SW480 (cell line): ENCODE results near the gene SNED1.

Experiments used
- DNase-seq: peaks from one replicate; pipeline ENCODE4 v3.0.0-alpha.2; 2016; ENCODE audit warnings: low spot score

Gene SNED1

DNA sequence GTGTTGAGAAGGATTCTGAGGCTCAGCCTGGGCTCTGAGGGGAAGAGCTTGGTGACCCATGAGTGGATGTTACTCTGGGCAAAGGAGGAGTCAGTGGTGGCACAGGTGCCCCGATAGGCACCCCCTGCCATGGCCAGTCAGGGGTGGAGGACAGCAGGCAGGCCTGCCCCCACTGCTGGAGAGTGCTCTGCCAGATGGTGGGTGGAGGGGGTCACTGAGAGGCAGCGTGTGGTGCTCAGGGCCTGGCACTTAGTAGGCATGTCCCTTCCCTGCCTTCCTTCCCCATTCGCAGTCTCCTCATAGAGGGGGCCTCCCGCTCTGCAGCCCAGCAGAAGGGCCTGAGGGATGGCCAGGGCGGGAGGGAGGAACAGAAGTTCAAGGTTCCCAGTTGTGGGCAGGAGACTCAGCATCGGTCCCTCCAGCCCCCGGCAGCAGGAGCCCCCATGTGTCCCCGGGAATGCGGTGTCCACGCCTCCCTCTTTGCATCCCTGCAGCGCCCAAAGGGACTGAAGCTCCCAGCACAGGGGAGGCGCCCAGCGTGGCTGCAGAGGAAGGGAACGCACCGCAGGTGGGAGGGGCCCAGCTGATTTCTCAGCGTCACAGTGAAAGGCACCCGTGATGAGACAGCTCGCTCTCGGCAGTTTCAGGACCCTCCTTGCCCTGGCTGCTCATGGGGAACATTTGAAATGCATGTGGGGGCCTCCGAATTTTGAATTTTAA is 5.7 kb upstream of the SNED1 start:
- DNase-seq, result no peak

DNA sequence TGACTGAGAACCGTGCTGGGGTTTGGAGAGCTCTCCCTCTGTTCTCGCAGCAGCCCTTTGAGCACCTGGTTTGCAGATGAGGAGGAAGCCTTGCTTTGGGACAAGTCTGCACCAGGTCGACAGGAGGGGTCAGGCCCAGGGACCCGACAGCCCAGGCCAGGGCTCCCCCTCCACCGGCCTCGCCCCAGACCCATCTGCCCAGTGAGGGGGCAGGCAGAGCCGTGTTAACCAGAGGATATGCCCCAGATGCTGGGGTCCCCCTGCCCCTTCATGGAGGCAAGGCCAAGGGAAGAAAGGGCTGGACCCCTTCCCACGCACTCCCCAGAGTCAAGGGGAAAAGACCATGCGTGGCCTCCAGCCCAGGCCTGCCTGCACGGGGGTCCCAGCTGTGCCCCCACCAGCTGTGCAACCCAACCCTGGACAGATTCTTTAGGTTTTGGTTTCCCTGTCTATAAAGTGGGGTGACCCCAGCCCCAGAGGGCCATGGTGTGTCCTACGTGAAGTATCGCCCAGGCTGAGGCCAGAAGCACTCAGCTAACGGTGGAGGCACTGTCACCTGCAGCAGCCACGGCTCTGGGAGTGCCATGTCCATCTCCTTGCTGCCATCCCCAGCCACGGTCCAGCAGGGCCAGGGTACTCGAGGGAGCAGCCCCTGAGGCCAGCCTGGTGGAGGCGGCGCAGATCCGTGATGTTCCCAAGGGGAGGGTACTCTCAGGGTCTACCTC is 4.8 kb upstream of the SNED1 start:
- no peak for DNase-seq

DNA sequence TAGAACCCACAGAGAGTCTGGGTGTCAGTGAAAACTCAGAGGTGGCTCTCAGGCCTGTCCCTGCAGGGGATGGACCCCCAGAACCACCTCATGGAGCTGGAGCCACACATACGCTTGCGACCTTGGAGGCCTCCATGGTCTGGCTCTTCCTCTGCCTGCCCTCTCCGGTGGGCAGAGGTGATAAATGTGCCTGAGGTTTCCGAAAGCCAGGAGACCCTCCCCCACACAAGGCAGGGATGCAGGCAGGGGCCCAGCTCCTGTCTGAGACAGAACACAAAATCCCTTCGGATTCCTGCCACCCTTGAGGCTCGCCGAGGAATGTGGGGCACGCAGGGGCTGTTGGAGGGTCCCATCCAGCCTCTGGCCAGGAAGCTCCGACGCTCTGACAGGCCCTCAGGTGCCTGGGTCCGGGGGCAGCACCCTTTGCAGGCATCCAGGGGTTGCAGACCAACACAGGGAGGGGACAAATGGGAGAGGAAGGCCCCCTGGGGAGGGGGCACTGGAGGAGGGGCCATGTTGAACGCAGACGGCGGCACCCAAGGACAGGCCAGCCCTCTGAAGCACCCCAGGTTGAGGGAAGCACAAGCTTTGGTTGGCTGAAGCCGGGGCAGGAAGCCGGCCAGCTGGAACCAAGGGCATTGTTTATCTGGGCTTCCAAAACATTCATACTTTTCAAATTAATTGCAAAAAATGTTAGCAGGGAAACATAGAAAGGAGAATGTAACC is 4.1 kb upstream of the SNED1 start:
- DNase-seq, result no peak

DNA sequence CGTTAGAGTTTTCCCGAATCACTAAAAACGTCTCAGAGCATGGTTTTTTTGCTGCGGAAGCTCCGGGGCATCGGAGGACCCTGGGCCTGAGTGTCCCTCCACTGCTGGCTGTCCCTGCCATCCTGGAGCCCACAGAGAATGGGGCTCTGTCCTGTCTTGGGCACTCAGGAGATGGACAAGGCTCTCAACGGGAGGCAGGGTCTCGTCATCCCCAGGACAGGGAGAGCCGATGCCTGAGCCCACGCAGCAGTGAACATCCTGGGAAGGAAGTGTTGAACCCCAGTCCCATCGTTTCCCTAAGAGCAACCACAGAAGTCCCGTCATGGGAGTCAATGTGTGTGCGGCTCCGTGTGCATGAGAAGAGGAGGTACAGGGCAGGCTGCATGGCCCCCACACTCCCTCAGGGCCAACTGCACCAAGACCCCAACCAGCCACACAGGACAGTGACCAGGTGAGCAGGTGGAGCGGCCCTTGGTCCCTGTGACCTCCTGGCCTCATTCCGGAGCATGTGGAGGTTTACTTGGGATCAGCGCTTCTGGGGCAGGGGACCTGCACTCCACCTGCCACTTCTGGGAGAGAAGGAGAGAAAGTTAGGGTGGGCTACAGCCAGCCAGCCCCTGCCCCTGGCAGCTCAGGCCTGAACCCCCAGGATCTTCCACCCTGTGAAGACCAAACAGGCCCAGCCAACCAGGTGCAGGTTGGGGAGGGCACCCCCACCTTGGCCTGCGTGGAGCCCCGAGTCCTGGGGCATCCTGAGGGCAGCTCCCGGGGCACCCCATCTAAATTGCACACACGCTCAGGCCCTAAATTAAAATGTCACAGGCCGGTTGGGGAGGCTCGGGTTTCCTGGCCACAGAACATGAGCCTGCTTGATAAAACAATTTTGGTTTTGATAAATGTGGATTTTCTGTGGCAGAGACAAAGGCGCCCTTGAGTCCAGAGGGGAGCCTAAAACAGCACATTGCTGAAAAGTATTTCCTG is 3.1 kb upstream of the SNED1 start:
- no peak for DNase-seq

DNA sequence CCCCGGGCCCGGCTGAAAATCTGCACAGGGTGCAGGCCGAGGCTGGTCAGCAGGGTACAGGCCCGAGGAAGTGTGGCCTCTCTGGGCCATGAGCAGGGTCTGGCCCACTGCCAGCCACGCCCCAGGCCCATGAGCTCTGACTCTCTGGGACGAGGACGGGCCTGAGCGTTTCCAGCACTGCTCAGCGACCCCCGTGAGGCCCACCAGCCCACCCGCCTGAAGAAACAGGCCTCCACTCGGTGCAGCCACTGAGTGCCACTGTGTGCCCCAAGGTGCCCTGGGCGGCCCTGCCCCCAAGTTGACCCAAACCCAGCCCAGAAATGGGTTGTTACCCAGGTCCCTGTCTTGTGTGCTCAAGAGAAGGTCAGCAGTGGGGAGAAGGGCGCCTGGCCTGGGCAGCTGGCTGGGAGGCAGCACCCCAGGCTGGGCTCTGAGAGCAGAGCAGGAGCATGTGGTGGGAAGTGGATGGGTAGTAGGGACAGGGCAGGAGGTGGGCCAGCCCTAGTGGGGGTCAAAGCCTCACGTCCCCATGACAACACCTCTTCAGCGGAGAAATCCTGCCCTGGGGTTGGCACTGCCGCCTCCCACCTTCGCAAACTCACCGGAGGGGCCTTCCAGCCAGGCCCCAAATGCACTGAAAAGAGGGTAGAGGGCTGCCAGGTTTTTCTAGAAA is 2.1 kb upstream of the SNED1 start:
- DNase-seq, result no peak

DNA sequence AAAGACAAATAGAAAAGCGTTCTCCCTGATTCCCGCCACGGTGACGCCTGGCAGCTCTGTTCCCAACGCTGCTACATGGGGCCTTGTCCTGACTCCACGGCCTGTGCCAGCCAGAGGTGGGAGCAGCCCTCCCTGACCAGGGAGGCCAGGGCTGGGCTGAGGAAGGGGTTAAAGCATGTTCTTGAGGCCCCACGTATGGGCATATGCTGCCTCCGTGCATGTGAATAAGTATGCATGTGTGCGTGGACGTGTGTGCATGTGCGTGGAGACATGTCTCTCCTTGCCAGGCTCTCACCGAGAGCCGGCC is 1.6 kb upstream of the SNED1 start:
- no peak for DNase-seq

DNA sequence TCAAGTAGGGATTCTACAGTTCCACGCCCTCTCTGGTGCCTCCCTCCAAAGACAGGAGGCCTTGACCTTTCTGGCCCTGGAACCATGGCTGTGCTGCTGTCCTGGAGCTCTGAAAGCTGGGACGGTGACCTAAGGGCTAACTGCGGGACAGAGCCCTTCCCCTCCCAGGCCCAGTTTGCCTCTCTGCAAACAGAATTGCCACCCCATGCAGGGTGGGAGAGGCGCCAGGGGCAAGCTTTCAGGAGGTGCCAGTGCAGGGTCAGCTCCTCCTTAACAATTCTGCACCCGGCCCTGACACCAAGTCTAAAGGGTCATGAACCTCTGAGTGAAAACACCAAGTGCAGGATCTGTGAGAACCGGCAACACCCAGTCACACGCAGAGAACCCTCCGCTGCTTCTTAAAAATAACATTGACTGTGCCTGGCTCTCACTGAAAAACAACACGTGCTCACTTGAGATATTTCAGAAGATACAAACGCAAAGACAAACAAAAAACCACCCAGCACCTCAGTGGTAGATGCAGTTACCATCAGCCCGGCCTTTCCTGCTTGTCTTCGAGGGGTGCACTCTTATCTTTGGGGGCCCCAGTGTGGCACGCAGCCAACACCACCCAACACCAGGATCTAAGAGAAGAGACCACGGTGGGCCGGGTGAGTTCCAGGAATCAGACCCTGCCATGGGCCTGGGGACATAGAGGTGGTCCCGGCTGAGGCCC is 1.1 kb upstream of the SNED1 start:
- DNase-seq, result no peak

DNA sequence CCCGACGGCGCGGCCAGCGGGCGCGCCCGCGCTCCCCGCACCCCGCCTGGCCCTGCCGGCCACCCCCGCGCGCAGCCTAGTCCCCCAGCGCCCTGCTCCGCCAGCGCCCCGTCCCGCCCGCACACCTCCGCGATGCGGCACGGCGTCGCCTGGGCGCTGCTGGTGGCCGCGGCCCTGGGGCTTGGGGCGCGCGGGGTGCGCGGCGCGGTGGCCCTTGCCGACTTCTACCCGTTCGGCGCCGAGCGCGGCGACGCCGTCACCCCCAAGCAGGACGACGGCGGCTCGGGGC is 232 bp downstream of the SNED1 start:
- no peak for DNase-seq

DNA sequence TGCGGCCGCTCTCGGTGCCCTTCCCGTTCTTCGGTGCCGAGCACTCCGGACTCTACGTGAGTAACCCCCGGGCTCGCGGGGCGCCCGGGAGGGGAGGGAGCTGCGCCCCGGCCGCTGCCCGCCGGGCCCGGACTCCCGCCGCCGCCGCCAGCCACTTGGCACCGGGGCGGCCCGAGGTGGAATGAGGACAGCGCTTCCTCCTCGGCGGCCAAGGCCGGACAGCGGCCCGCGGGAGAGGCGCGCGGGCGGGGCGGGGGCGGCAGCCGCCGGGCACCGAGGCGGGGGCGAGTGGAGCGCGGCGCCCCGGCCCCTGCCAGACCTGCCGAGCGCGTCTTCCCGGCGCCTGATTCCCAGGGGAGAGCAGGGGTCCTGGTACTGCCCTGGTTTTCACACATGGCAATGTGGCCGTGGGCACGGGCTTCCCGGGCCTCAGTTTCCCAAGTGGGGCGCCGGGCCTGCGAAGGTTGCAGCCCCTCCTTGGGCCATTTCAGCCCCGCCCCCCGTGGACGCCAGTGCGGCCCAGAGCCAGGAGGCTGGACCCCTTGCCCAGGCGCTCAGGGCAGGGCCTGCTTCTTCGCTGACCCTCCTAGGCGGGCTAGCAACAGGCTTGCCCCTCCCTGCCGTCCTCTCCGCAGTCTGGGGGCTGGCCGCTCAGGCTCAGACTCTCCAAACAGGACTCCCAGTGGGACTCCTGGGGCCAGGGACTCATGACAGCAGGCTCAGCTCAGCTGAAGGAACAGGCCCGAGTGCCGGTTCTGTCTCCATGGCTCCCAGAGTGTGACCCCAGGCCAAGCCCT is 775 bp downstream of the SNED1 start:
- DNase-seq, result no peak

DNA sequence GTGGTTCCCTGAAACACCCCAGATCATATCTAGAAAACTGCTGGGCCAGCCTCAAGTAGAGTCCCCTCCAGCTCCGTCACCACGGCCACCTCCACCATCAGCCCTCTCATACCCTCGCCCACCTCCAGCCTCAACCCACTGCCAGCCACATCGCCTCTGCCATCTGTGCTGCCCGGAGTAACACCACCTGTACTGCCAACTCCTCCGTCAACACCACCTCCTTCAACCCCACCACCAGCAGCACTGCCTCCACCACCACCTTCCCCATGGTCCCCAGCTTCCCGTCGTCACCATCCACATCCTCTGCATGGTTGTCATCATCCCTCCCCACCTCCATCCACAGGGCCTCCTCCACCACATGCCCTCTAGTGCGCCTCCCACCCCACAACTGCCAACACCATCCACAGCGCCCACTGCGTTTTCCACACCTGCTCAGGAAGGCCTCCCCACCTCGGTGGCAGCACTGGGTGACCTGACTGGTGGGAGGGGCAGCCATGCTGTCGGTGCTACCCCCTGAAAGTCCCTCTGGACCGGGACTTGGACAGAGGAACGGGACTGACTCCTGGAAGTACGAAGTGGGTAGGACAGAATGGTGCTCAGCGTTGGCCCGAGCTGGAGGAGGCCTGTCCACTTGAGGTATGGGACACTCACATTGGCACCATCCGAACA is 1.6 kb downstream of the SNED1 start:
- DNase-seq, result no peak

DNA sequence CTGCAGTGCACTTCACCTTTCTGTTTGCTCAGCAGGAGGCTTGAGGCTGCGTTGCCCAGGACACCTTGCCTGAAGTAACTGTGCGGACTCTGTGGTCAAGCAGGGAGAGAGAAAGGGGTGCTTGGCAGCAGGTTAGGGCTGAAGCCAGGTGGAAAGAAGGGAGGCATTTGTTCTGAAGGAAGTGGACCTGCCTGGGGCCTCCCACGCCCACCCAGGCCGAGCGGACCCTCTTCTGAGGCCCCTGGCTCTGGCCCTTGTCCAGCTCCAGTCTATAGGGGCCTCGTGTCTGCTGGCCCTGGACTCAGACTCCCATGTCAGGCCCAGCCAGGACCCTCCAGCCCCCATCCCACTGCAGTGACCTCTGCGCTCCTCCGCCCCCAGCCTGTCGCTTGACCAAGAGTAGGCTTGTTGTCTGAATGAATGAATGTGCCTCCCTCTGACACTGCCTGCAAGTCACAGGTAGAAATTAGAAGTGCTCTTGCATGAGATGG is 2.5 kb downstream of the SNED1 start:
- no peak for DNase-seq

DNA sequence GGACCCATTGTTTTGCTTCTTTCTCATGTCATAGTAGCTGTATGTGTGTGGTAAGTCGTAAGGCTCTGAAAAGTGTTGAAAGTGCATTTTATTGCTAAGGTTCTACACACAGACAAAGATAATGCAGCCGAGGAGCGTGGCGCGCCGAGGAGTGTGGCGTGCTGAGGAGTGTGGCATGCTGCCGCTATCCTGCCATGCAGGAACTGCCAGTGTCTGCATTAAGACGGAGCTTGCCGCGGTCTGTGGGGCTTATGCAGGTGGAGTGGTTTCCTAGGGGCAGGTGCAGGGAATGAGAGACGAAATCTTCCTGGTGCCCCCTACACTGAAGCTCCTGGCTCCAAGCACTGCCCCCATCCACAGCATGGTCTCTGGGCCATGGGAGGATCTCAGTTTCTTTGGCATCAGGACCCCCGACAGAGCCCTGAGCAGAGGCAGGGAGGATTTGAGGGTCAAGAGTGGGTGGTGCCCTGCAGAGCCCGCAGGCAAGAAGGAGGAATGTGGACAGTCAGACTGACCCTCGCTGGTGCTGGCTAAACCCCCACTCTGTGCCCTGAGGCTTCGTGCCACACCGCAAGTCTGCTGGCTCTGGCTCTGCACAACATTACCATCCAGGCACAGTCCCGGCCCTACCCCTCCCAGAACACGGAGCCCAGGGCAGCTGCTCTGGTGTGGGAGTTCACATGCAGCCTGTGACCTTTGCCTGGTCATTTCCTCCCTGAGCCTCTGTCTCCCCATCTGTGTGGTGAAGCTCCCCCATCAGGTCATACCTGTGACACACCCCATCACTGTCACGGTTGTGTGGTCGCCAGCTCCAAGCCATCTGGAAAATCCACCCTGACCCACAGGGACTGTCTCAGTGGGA is 3.2 kb downstream of the SNED1 start:
- DNase-seq, result no peak

DNA sequence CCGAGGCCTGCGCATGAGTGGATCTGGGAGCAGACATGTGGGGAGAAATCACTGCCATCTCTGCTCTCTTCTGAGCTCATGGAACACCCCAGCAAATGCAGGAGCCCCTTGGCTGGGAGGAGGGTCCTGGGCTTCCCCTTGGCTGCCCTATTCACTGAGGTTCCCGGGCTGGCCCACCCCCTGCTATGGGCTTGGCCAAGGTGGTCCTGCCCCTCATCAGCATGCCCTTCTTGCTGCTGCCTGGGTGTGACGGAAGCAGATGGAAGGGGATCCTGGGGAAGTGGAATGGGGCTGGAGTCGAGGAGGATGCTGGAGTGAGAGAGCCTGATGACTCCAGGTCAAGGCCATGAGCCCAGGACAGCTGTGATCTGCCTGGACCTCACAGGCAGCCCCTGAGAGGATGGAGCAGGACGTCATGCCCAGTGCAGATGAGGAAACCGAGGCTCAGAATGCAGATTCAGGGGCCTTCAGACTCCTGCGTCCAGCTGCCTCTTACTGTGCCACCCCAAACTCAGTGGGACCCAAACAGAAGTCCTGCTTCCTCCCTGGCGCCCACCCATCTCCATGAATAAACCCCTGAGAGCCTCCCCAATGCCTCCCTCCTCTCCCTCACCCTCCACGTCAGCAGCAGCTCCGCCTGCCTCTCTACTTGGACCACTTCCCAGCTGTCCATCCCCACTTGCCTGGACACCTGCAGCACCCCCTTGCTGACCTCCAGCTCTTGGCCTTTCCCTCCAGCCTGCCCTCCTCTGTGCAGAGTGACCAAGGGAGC is 4.0 kb downstream of the SNED1 start:
- no peak for DNase-seq

DNA sequence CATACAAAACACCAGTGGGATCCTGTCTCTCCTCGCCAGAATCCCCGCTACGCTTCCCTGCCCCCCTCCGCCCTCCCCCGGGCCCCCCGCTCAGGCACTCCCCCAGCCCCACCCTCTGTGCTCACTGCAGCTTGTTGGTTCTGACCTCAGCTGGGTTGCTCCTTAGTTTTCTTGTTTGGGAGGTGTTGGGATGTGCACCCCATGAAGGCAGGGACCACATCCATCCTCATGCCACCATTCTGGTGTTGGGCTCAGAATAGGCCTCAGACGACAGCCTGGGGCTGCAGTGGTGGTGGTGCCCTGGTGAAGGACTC is 4.6 kb downstream of the SNED1 start:
- DNase-seq, result no peak

DNA sequence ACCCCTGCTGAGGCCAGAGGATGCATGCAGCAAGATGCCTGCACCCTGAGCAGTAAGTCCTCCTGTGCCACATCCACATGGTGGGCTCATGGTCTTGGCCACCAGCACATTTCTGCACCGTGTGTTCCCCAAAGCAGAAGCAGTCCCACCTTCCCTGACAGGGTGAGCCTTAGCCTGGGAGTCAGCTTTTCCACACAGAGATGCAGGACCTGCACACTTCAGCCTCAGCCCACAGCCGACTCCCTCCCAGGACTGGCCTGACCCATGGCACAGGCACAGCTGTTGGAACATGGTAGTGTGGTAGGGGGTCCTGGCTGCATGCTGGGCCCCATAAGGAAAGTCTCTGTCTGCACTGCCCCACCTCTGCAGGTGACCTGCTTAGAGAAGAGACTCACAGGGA is 5.0 kb downstream of the SNED1 start:
- DNase-seq, result no peak

DNA sequence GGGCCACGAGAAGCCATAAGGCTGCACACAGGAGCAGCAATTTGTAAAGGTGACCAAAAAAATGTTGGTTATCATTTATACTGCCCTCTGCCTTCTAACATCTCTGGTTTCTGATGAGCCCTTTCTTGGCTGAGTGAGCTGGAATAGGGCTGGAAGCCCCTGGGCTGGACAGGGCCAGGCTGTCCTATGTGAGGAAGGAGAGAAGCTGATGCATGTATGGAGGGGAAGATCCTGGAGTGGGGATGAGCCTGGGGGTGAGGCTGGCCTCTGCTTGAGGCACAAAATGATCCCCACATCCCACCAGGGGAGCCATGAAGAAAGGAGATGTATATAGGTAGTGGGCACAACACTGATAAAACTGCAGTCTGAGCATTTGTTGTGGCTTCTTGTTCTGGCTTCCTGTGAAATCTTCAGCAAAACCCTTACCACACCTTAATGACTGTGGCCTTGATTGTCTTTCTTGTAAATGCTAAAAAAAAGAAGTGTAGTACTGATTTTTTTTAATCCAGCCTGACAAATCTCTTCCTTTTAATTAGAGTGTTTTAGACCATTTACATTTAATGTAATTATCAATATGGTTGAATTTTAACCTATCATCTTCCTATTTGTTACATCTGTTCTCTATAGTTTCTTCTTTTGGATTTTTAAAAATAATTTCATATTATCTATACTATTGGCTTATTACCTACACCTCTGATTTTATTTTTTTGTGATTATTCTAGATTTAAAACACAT is 5.6 kb downstream of the SNED1 start:
- no peak for DNase-seq

DNA sequence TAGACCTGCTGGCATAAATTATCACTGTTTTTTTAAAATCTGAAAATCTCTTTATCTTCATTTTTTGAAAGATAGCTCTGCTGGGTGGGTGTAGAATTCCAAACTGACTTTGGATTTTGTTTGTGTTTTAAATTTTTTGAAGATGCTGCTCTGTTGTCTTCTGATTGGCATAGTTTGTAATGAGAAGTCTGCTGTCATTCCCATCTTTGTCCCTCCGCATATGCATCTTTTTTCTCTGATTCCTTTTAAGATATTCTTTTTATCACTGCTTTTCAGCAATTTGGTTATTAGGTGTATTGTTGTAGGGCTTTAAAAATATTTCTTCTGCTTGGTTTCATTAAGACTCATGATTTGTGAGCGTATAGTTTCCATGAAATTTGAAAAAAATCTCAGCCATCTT is 7.2 kb downstream of the SNED1 start:
- DNase-seq, result no peak
